Left lung (tissue), 10 donors: Measurements from ENCODE around the gene RTN4RL1. TPM values are rescaled to one million over a fixed set of nuclear protein-coding genes. Genes with fewer than 3 reads are reported as not detected.

Experiments used
- ATAC-seq: fragments of 200-7000 bp; cut with Tn5 transposase; one replicate; pipeline ENCODE4 v1.9.1; 2020; ENCODE audit warnings: moderate library complexity
- DNase-seq, 4 donors: peaks; one replicate each; pipeline ENCODE4 v3.0.0-alpha.2; 2013 to 2020
- H3K27ac ChIP-seq, 2 donors: fragments of 200-600 bp; sonication (generic) in 1 of 2; one replicate each; pipeline versions ENCODE4 v1.5.0 to v1.8.0; 2020 to 2021
- H3K27me3 ChIP-seq, 2 donors: fragments of 200-600 bp; sonication (generic) in 1 of 2; one replicate each; pipeline versions ENCODE4 v1.5.0 to v1.8.0; 2020 to 2021
- H3K36me3 ChIP-seq, 2 donors: fragments of 200-600 bp; sonication (generic) in 1 of 2; one replicate each; pipeline versions ENCODE4 v1.5.0 to v1.8.0; 2020 to 2021
- H3K4me1 ChIP-seq, 2 donors: fragments of 200-600 bp; one replicate each; pipeline ENCODE4 v1.8.0; 2021
- H3K4me3 ChIP-seq, 2 donors: fragments of 200-600 bp; sonication (generic) in 1 of 2; one replicate each; pipeline versions ENCODE4 v1.5.0 to v1.8.0; 2020 to 2021; ENCODE audit warnings: mild to moderate bottlenecking in 1 of 2
- H3K9me3 ChIP-seq, 2 donors: fragments of 200-600 bp; sonication (generic) in 1 of 2; one replicate each; pipeline versions ENCODE4 v1.5.0 to v1.8.0; 2020 to 2021
- CTCF ChIP-seq, 2 donors: fragments of 200-600 bp; sonication (generic) in 1 of 2; IDR thresholded peaks; one replicate each; pipeline versions ENCODE4 v1.5.0 to v1.8.0; 2021; ENCODE audit warnings: antibody characterized with exemption in 2 of 2
- intact Hi-C, 2 donors: fragments of 100-400 bp; cut with DNase I; formaldehyde crosslinking; loops; one replicate each; pipeline versions ENCODE4 v1.11.2 to v1.14.2; 2022
- polyA plus RNA-seq, 6 donors: library from polyadenylated mRNA; unstranded; fragments of 120-200 nt; gene quantifications; one replicate each; pipeline ENCODE4 v1.2.1, GENCODE V29; 2013; ENCODE audit not compliant: insufficient read length in 6 of 6
- total RNA-seq, 2 donors: library from RNA; stranded (reverse); fragmentation: NEBNext Ultra II Directional; extraction: Animal tissue kit (Norgen Biotek cat#: 25700); gene quantifications; one replicate each; pipeline ENCODE4 v1.2.1, GENCODE V29; 2021
- donor health status: DM: no; HTN: yes; CAD: no.
- donor health status: DM: no; HTN: no; CAD: no.

The RTN4RL1 gene
- total and polyA plus RNA-seq, 8 donors: 0.34 to 5.1 (median 0.51) TPM

GRCh38 chr17:2034806-2035540 is 9.8 kb upstream of the RTN4RL1 start:
- no peak for TF ChIP-seq CTCF (IDR thresholded peaks at IDR 0.05)
- intact Hi-C loops: no loop called here
- H3K4me1 ChIP-seq: peaks cover 6 to 15% of the 10 kb centered on the region in 2 donors
- no peak overlapping the region for H3K4me3 ChIP-seq
- H3K36me3 ChIP-seq: peaks cover 0 to 45% of the 10 kb centered on the region in 2 donors
- ATAC-seq (no peak), DNase-seq (peak in 1 of 4 donors; percentile 48)
- no peaks in the 10 kb centered on the region for H3K9me3 ChIP-seq
- peaks cover 0 to 3% of the 10 kb centered on the region in 2 donors for H3K27me3 ChIP-seq
- no peak overlapping the region for H3K27ac ChIP-seq

- Histone ChIP-seq H3K27me3 (peaks cover 0 to 11% of the 10 kb centered on the region in 2 donors), H3K4me1 (peaks cover 6 to 15% of the 10 kb centered on the region in 2 donors), H3K9me3 (no peaks in the 10 kb centered on the region), H3K27ac (no peak overlapping the region), H3K36me3 (peaks cover 0 to 40% of the 10 kb centered on the region in 2 donors), H3K4me3 (no peak overlapping the region)
- DNase-seq (no peak), ATAC-seq (no peak)
- TF ChIP-seq CTCF (IDR thresholded peaks at IDR 0.05): no peak
- intact Hi-C loops: no loop called here
Measured at GRCh38 chr17:2034157-2034556, 9.0 kb upstream of the RTN4RL1 start.

- ATAC-seq (no peak), DNase-seq (no peak)
- H3K4me1 ChIP-seq: peaks cover 6 to 15% of the 10 kb centered on the region in 2 donors
- H3K9me3 ChIP-seq: no peaks in the 10 kb centered on the region
- no peak overlapping the region for H3K27ac ChIP-seq
- intact Hi-C loops: no loop called here
- no peak for TF ChIP-seq CTCF (IDR thresholded peaks at IDR 0.05)
- H3K4me3 ChIP-seq: no peak overlapping the region
- H3K27me3 ChIP-seq: peaks cover 0 to 22% of the 10 kb centered on the region in 2 donors
- peaks cover 0 to 37% of the 10 kb centered on the region in 2 donors for H3K36me3 ChIP-seq
Measured at GRCh38 chr17:2033153-2033552, 8.0 kb upstream of the RTN4RL1 start.

- ATAC-seq: no peak
- no peaks in the 10 kb centered on the region for H3K9me3 ChIP-seq
- peak overlapping the region; percentile 80 to 99 for H3K4me3 ChIP-seq
- TF ChIP-seq CTCF (IDR thresholded peaks at IDR 0.05): peak; percentile 25 to 47
- peaks cover 10 to 21% of the 10 kb centered on the region in 2 donors for H3K4me1 ChIP-seq
- peaks cover 0 to 45% of the 10 kb centered on the region in 2 donors for H3K27me3 ChIP-seq
- H3K36me3 ChIP-seq: peaks cover 0 to 14% of the 10 kb centered on the region in 2 donors
- no peak overlapping the region for H3K27ac ChIP-seq
- intact Hi-C loops: no loop called here
- peak in 2 of 4 donors; percentile 64 to 65 for DNase-seq
Measured at GRCh38 chr17:2030779-2031163, 5.6 kb upstream of the RTN4RL1 start.

- ATAC-seq: peak; percentile 92
- Histone ChIP-seq H3K36me3 (peaks cover 0 to 7% of the 10 kb centered on the region in 2 donors), H3K4me1 (peaks cover 11 to 27% of the 10 kb centered on the region in 2 donors), H3K4me3 (peak within 1 kb of the TSS; percentile 80 to 99), H3K27me3 (peaks cover 6 to 52% of the 10 kb centered on the region in 2 donors), H3K27ac (peak within 1 kb of the TSS; percentile 6 to 71), H3K9me3 (no peaks in the 10 kb centered on the region)
- peak; percentile 62 to 93 (median 87) for DNase-seq
- TF ChIP-seq CTCF (IDR thresholded peaks at IDR 0.05): no peak
- intact Hi-C loops: loop anchor here in 1 of 2 donors (5.0 kb wide), 1 partner anchor 123 kb away; no protein-coding TSS in a partner anchor
Measured at GRCh38 chr17:2029911-2030778, 5.0 kb upstream of the RTN4RL1 start, which contains the start of gene DPH1. TSS of gene DPH1 (plus strand) at chr17:2030153. CDS start at chr17:2030170, 17 bp downstream.
